ENCODE data around the gene SELENOI. TPM values are rescaled to one million over a fixed set of nuclear protein-coding genes. Genes with fewer than 3 reads are reported as not detected.

Gene SELENOI
- total and polyA plus RNA-seq, 10 of the 15 experiments (the other 5 are each of a cell fraction or from before 2014, with no cell fraction given) = 5.2 to 31.4 (median 17.4) TPM

GRCh38 chr2:26411419-26411818, 65.5 kb downstream of the SELENOI start (continued):
- TF ChIP-seq, protein P1, sequence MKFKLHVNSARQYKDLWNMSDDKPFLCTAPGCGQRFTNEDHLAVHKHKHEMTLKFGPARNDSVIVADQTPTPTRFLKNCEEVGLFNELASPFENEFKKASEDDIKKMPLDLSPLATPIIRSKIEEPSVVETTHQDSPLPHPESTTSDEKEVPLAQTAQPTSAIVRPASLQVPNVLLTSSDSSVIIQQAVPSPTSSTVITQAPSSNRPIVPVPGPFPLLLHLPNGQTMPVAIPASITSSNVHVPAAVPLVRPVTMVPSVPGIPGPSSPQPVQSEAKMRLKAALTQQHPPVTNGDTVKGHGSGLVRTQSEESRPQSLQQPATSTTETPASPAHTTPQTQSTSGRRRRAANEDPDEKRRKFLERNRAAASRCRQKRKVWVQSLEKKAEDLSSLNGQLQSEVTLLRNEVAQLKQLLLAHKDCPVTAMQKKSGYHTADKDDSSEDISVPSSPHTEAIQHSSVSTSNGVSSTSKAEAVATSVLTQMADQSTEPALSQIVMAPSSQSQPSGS (IDR thresholded peaks at IDR 0.05; ENCODE audit: low read length) = no peak
- TF ChIP-seq RCOR1 (conservative IDR thresholded peaks at IDR 0.05; ENCODE audit: low read depth, low read length) (no peak), PKNOX1 (IDR thresholded peaks at IDR 0.05) (no peak)

GRCh38 chr2:26412091-26412673, 66.2 kb downstream of the SELENOI start:
- peak overlapping the region; percentile 2; the same call in 1 of the 2 replicates for H3K4me3 ChIP-seq
- ChIA-PET SMC1A (ENCODE audit: uncharacterized antibody, unreplicated experiment) (interaction anchor here (1.3 kb wide), 1 partner anchor 31 kb away, joined by 4 read pairs; no protein-coding TSS in a partner anchor), RAD21 (ENCODE audit: unreplicated experiment) (no interaction called here), CTCF (interaction anchor here (0.7 to 1.4 kb wide), 2 partner anchors 19 to 1377 kb away, joined by 3 to 4 read pairs; no protein-coding TSS in a partner anchor), POLR2A (no interaction called here)
- no peaks in the 10 kb centered on the region for H3K79me2 ChIP-seq (ENCODE audit: control insufficient read depth, insufficient read depth, low read length)
- peak; percentile 47 for FAIRE-seq
- no peaks in the 10 kb centered on the region for H3K9me3 ChIP-seq (replicated peaks; ENCODE audit: control insufficient read depth, insufficient read depth, low read length)
- peaks cover 10% of the 10 kb centered on the region for H3K4me1 ChIP-seq (ENCODE audit: control insufficient read depth, insufficient read depth, low read length)
- peak overlapping the region; percentile 92 for H2AFZ ChIP-seq (ENCODE audit: control insufficient read depth, low read depth, low read length)
- peak; percentile 90 for ATAC-seq
- WGBS (ENCODE audit: insufficient coverage, insufficient replicate concordance, low lambda C conversion rate, missing lambda C conversion rate) = under 1% methylated on average over 10 of the region's 10 CpGs
- peak overlapping the region; percentile 71 for H3K27ac ChIP-seq (ENCODE audit: control insufficient read depth, insufficient read depth)
- intact Hi-C loops (cut with micrococcal nuclease; ENCODE audit: unreplicated experiment) = no loop called here
- no peaks in the 10 kb centered on the region for H4K20me1 ChIP-seq (ENCODE audit: control insufficient read depth, insufficient read depth)
- H3K9ac ChIP-seq (ENCODE audit: control insufficient read depth, insufficient read depth, low read length) = peak overlapping the region; percentile 8; the same call in 1 of the 2 replicates
- peak; percentile 37 for DNase-seq (ENCODE audit: low read depth, low spot score)
- in situ Hi-C loops (cut with MboI) = no loop called here
- BruUV-seq (replicated peaks) = no TSS peak
- H3K4me2 ChIP-seq (ENCODE audit: control insufficient read depth, insufficient read depth) = peak overlapping the region; percentile 71
- H3K27me3 ChIP-seq (replicated peaks in 1 of 2; ENCODE audit: control insufficient read depth in 2 of 2, insufficient read depth in 2 of 2, low read length in 1 of 2) = no peaks in the 10 kb centered on the region
- no peaks in the 10 kb centered on the region for H3K36me3 ChIP-seq (ENCODE audit: control insufficient read depth in 2 of 2, insufficient read depth in 2 of 2, low read length in 1 of 2)
- TF ChIP-seq YBX1 (IDR thresholded peaks at IDR 0.05) (no peak), MTA3 (IDR thresholded peaks at IDR 0.05; ENCODE audit: borderline replicate concordance, low read length) (0 out of 2 replicates have a peak, but pooled peaks have one; percentile 38), POLR2AphosphoS5 (IDR thresholded peaks at IDR 0.05; ENCODE audit: low read length) (0 out of 2 replicates have a peak, but pooled peaks have one; percentile 38), ASH2L (IDR thresholded peaks at IDR 0.05; ENCODE audit: borderline replicate concordance, low read depth) (0 out of 2 replicates have a peak, but pooled peaks have one; percentile 48), CREM (IDR thresholded peaks at IDR 0.05; ENCODE audit: low read depth) (peak; percentile 78), NBN (IDR thresholded peaks at IDR 0.05) (0 out of 2 replicates have a peak, but pooled peaks have one; percentile 24), BACH1 (IDR thresholded peaks at IDR 0.05; ENCODE audit: borderline replicate concordance) (peak; percentile 91; the same call in 1 of the 2 replicates), PAX5 (IDR thresholded peaks at IDR 0.05; ENCODE audit: borderline replicate concordance, low read depth, low read length) (no peak), TAF1 (IDR thresholded peaks at IDR 0.05; ENCODE audit: borderline replicate concordance, low read depth, low read length) (peak; percentile 47; the same call in 1 of the 2 replicates), EED (IDR thresholded peaks at IDR 0.05; ENCODE audit: low read depth) (peak; percentile 53; the same call in 1 of the 2 replicates), NR2C2 (IDR thresholded peaks at IDR 0.05; ENCODE audit: borderline replicate concordance, control insufficient read depth, insufficient read length, low read depth) (no peak), RUNX3 (IDR thresholded peaks at IDR 0.05; ENCODE audit: low read length) (peak; percentile 58), WRNIP1 (IDR thresholded peaks at IDR 0.05; ENCODE audit: borderline replicate concordance, low read depth, low read length) (no peak), ZNF274 (IDR thresholded peaks at IDR 0.05; ENCODE audit: insufficient read depth, insufficient read length) (no peak), MYC (IDR thresholded peaks at IDR 0.05; ENCODE audit: insufficient read depth, insufficient read length, insufficient replicate concordance, low read length, severe bottlenecking) (no peak), POLR2AphosphoS2 (IDR thresholded peaks at IDR 0.05; ENCODE audit: low read depth, low read length) (no peak)
